GM10847 (cell line): ENCODE data around the gene XDH.

Experiments
- POLR2A ChIP-seq: IDR thresholded peaks from 2 replicates; pipeline ENCODE4 v1.6.1; 2011; ENCODE audit not compliant: insufficient read length; ENCODE audit errors: extremely low read depth

The XDH gene

DNA sequence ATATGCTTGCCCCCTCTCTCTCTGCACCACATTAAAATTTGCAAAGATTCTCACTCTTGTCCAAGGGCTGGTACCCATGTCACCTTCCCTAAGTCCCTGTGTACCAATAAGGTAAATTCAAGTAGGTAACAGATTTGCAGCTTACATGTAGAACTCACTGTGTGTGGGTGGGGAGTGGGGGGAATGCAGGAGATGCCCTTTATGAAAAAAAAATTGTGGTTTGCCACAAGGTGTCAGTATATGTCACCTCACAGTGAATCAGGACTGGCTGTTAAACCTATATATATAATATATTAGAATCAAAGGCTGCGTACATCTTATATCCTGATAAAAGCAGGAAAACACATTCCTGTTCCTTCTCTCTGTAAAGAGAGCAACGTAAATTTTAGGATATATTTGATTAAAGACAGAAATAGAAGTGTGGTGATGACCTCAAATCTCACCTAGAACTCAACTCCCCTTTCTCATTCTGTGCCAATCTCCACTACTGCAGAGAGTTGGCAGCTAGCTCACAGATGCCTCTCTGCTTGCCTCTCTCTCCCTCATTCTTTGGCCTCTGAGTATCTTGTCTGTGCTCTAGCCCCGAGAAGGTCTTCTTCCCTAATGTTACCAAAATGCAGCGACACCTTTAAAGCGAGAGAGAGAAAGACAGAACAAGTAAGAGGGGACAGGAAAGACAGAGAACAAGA is 536 bp downstream of the XDH start:
- TF ChIP-seq POLR2A: no peak

DNA sequence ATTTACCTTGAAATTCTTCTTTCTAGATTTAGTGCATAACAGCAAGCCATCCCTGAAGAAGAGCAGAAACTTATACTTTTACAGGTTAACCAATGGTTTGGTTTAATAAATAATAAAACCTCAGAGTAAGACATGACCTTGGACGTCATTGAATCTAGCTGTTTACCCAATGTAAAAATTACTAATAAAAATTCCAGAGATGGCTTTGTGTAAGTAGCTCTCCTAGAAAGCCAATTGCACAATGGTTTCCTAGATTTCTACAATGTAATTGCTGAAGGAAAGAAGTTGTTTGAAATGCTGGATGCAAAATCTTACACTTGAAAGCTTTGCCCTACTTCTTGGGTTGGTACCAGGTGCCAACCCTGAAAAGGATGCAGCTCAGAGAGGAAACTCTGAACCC is 1.5 kb downstream of the XDH start:
- no peak for TF ChIP-seq POLR2A

DNA sequence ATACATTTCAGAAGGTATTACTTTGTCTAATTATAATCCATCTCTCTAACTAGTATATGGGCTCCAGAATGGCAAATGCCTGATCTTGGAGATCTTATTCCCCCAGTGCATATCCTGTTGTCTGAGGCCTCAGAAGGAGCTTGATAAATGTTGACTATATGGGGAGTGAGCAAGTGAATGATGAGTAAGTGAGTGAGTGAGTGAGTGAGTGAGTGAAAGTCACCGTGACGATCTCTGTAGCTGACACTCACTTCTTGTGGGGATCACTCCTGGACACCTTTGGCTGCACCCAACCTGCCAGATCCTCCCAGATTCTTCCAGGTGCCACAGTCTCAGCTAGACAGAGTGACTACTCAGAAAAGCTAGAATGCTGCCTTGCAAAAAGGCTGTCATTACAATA is 2.8 kb downstream of the XDH start:
- TF ChIP-seq POLR2A: no peak

DNA sequence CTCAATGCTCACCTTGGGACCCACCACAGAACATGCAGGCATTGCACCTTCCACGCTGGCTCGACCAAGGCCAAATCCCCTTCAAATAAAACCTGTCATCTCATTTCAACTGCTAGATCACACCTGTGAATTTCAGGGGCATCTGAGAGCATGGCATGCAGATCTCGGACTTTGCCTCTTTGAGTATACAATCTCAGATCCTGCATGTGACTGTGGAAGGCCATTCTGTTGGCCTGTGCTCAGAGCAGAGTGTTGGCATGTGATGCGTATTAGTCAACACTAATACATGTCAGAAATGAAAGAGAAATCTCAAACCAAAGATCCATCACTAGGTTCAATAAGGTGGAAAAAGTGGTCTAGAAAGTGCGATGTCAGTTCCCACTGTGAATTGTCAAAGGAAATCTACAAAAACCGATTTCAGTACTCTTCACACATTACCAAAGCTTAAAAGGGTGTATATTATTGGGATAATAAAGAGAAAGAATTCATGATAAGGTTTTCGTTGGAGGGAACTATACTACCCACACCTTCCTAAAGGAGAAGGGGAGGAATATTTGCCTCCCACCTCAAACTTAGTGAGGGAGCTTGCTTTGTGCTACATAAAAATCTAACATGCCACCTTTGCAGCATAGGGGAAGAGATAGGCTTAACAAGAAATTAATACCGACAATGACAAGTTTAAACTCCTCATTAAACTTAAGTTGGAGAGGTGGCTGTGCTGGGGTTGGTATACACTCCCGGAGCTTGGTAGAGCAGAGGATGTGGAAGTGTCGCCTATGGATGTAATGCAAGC is 7.8 kb downstream of the XDH start:
- no peak for TF ChIP-seq POLR2A

DNA sequence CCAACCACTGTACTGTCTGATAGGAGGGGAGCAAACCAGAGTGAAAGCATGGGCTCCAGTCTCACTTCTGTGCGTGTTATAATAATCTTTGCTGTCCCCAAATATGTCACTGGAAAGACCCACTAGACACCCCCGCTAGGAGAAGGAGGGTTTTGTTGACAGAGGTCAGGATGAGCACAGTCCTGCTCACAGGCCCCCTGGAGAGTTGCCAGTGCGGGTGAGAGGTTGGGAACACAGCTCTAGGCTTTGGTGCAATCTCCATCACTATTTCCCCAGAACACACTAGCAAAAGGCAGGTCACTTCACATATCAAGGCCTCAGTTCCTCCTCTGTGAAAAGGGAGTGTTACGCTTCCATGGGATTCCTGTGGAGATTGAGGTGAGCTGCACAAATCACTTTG is 9.7 kb downstream of the XDH start:
- no peak for TF ChIP-seq POLR2A

DNA sequence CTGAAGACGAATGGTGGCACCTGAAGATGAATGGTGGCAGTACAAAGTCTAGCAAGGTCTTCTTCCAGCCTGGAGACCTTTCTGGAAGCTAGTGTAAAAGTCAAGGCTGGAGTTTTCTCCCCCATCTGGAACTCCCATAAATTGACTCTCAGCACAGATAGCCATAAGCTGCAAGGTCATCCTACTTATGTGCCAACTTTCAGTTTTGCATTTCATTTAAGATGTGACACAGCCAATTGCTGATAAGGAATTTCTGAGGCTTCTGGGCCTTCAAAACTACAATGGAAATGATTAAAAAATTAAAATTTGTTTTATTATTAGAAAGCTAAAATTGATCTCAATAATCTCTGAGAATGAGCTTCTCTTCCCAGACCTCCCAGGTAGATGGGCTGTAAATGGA is 10.2 kb downstream of the XDH start:
- TF ChIP-seq POLR2A: no peak

DNA sequence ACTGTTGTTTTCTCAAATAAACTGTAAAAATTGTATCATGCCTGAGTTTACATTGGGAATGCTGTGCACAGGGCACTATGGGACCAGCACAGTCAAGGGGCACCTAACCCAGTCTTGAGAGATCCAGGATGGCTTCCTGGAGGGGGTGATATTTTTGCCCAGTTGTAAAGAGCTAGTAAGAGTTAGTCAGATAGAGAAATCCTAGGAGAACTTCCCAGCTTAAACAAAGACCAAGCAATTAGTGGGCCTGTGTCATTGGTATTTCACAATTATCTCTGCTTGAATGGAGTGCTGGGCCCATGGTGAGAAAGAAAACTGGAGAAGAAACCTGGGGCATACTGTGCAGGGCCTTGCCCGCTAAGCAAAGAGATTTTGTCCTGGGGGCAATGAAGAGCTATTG is 12.2 kb downstream of the XDH start:
- TF ChIP-seq POLR2A: no peak

DNA sequence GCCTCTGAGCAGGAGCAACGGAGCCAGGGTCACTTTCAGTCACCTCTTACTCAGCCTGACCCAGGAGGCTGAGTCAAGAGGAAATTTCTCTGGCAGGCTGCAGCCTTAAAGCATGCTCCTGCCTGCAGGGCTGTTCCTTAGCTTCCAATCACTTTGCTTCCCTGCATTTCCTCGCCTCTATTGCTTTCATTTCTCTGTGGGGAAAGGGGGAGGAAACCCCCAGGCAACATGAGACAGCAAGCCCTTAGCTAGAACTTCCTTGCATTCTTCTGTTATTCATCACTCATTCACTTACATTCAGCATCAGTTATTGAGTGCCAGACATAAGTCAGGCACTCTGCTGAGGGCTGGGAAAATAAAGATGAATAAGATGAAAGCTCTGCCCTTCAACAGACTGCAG is 13.0 kb downstream of the XDH start:
- TF ChIP-seq POLR2A: no peak

DNA sequence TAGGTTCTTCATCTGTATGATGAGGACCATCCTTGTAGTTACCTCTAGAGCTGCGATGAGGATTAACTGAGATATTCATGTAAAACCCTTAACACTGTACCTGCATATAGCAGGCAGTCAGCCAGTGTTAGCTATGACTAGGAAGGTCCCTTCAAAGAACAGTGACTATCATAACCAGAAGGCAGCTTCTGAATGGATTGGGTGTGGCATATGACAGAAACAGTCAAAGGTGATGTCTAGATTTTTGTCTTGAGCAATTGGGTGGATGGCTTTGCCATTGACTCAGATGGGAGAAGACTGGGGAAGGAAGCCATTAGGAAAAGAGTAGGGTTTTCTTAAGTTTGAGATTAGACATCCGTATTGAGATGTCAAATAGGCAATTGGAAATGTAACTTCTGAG is 15.7 kb downstream of the XDH start:
- no peak for TF ChIP-seq POLR2A

DNA sequence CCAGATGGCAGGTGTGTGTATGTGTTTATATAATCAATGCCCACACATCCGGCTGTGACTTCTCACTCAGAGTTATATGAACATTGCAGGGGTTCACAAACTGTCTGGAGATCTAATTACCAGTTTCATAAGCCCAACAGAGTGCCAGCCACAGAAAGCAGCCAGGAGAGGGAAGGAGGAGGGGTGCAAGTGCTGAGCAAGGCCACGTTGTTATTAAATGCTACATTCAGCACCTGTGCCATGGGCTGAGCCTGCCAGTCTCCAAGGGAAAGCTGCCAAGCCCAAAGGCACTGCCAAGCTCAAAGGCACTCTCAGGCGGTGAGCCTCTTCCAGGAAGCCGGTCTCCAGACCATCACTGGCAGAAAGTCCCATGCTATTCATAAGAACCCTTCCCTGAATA is 17.4 kb downstream of the XDH start:
- no peak for TF ChIP-seq POLR2A

DNA sequence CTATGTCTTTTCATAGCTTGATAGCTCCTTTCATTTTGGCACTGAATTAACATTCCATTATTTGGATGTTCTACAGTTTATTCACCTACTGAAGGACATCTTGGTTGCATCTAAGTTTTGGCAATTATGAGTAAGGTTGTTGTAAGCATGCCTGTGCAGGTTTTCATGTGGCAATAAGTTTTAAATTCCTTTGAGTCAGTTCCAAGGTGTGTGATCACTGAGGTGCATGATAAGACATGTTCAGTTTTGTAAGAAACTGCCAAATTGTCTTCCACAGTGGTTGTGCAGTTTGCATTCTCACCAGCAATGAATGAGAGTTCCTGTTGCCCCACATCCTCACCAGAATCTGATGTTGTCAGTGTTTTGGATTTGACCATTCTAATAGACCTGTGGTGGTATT is 24.2 kb downstream of the XDH start:
- no peak for TF ChIP-seq POLR2A

DNA sequence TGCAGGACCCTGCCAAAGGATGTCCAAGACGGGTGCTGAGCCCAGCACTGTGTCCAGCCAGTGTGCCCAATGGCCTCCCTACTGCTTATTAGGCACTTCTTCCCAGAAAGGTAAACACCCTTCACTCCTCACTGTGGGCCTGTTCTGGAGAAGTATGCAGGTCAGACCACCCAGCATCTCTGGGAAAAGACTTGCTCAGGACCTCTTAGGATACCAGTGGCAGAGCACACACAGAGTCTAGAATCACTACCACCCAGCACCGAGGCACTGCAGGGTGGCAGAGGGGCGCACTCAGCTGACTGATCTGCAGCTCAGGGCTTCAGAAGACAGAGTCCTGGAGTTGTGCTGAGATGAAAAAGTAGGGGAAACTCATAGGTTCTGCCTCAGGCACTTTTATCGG is 25.8 kb downstream of the XDH start:
- TF ChIP-seq POLR2A: no peak

DNA sequence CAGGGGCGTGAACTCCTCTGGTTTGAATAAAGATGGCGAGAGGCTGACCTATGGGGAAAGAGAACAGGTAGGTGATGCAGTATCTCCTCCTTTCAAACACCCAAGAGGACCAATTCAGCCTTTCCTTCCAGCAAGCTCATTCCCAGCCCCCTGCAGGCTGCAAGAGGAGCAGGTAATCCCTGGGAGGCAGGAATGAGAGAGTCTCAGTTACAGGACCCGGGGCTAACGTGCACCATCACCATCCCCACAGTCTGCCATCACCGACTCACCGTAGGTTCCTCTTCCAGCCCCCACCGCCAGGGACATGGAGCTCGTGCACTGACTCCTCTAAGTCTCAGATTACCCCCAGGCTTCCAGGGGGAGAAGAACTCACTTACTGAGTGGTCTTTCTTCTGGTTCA is 26.7 kb downstream of the XDH start:
- no peak for TF ChIP-seq POLR2A

DNA sequence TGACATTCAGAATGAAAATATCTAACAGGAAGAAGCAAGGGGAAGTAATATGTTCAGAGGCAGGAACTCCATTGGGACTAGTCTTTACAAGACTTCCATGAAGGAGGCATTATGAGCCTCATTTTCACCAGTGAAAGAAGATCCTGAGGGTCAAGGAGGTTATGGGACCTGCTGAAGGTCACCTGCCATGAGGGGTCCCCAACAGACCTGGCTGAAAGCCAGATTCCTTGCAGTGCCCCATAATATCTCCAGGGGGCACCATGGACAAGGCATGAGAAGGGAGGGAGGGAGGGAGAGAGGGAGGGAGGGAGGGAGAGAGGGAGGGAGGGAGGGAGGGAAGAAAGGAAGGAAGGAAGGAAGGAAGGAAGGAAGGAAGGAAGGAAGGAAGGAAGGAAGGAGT is 27.9 kb downstream of the XDH start:
- TF ChIP-seq POLR2A: no peak

DNA sequence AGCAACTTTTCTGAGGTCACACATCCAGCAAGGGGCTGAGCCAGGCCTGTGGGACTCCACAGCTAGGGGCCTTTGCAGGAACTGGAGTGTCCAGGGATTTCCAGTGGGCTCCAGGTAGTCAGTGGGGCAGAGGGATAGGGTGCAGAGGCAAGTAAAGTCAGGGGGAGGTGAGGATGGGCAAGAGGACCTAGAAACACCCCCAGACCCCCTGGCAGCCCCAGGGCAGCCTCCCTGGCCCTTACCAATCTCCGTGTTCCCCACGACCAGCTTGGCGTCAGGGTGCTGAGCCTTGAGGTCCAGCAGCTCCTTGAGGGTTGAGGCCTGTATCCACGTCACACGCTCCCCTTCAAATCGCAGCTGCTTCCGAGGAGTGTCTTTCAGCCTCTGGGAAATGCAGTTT is 28.4 kb downstream of the XDH start:
- TF ChIP-seq POLR2A: no peak

DNA sequence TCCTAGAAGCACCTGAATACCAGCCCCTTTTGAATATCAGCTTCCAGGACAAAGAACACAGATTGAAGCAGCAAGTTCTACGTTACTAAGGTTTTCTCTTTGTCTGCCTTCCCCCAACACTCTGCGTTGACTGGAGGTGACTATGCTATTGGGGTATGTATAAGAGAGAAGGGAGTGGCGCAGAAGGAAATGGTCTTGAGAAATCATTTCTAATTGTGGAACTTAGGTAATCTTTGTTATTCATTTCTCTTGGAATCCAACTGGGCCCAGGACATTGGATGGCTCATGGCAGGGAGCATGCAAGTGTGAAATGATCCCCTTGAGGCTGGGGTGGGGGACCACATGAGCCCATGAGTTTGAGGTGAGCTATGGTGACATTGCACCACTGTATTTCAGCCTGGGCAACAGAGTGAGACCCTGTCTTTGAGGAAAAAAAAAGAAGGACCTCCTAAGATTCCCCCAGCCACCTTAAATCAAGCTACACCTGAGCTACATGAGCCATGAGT is 29.7 kb downstream of the XDH start:
- no peak for TF ChIP-seq POLR2A

DNA sequence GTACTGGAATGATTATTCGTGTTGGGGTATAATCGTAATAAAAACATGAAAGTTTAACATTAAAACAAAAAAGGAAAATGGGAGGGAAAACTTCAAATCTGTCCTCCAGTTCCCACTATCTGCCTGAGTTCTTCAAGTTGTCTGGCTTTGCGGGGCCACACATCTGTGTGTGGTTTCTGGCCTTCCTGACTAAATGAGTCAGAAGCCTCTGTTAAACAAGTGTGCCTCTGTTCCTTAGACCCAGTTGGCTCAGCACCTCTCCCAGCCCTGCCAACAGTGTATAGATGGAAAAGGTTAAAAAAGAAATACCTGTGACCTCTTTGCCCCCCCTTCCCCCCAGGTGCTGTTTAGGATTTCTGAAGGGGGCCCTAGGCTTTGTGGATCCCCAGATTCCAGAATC is 30.2 kb downstream of the XDH start:
- TF ChIP-seq POLR2A: no peak
